GM21360 (cell line): Measurements from ENCODE around the gene CD2AP.
A peak's percentile ranks its signal among the peaks of the same experiment; 100 is the strongest.
"Not testable (repeated sequence)": the region's sequence is repeated elsewhere in the genome, so short reads cannot be mapped to it uniquely, and the experiment has no call there.

Experiments
- ATAC-seq: cut with Tn5 transposase; IDR thresholded peaks from one replicate; pipeline ENCODE4 v1.9.1; 2021; ENCODE audit warnings: mild to moderate bottlenecking, moderate library complexity; ENCODE audit not compliant: unreplicated experiment

The CD2AP gene

GRCh38 chr6:47631269-47631772 lies 153.7 kb downstream of the CD2AP start:
- peak; percentile 53 for ATAC-seq

- ATAC-seq, result no peak
Observed at GRCh38 chr6:47631797-47632196, 154.2 kb downstream of the CD2AP start.

GRCh38 chr6:47633141-47633540 lies 155.6 kb downstream of the CD2AP start:
- no peak for ATAC-seq

GRCh38 chr6:47634210-47635047 lies 156.8 kb downstream of the CD2AP start:
- ATAC-seq, result no peak

- ATAC-seq, result no peak
Observed at GRCh38 chr6:47646689-47647088, 169.1 kb downstream of the CD2AP start.

- ATAC-seq, result no peak
Observed at GRCh38 chr6:47647188-47647587, 169.6 kb downstream of the CD2AP start.

- ATAC-seq, result not testable (repeated sequence)
Observed at GRCh38 chr6:47647626-47648025, 170.0 kb downstream of the CD2AP start.

GRCh38 chr6:47648031-47648430 lies 170.4 kb downstream of the CD2AP start:
- no peak for ATAC-seq

- ATAC-seq, result no peak
Observed at GRCh38 chr6:47650553-47651432, 173.2 kb downstream of the CD2AP start.

GRCh38 chr6:47651505-47651944 lies 173.9 kb downstream of the CD2AP start:
- ATAC-seq, result no peak

- no peak for ATAC-seq
Observed at GRCh38 chr6:47653706-47654105, 176.1 kb downstream of the CD2AP start.

GRCh38 chr6:47654255-47654654 lies 176.7 kb downstream of the CD2AP start:
- no peak for ATAC-seq

- ATAC-seq, result no peak
Observed at GRCh38 chr6:47655719-47656595, 178.4 kb downstream of the CD2AP start.

- ATAC-seq, result no peak
Observed at GRCh38 chr6:47661960-47662359, 184.4 kb downstream of the CD2AP start.

GRCh38 chr6:47663462-47664216 lies 186.1 kb downstream of the CD2AP start:
- ATAC-seq, result no peak

- ATAC-seq, result no peak
Observed at GRCh38 chr6:47665112-47665511, 187.5 kb downstream of the CD2AP start.

- ATAC-seq, result no peak
Observed at GRCh38 chr6:47669684-47670513, 192.3 kb downstream of the CD2AP start.

GRCh38 chr6:47670851-47671250 lies 193.3 kb downstream of the CD2AP start:
- ATAC-seq, result no peak

GRCh38 chr6:47671777-47672176 lies 194.2 kb downstream of the CD2AP start:
- no peak for ATAC-seq
